Esophagus (tissue), 2 donors: ENCODE results near the gene BLACAT1. TPM values are rescaled to one million over a fixed set of nuclear protein-coding genes. Genes with fewer than 3 reads are reported as not detected.

Experiments used
- H3K27ac ChIP-seq, 2 donors: one replicate each; pipeline ENCODE4 v1.5.1; 2013; ENCODE audit warnings: low read depth in 2 of 2, mild to moderate bottlenecking in 2 of 2, inconsistent platforms in 1 of 2, low read length in 1 of 2, moderate library complexity in 1 of 2
- H3K27me3 ChIP-seq, 2 donors: one replicate each; pipeline ENCODE4 v1.6.1; 2013; ENCODE audit warnings: low read length in 2 of 2, control low read depth in 1 of 2, mild to moderate bottlenecking in 1 of 2; ENCODE audit not compliant: insufficient read depth in 2 of 2, control insufficient read depth in 1 of 2
- H3K36me3 ChIP-seq, 2 donors: one replicate each; pipeline ENCODE4 v1.6.1; 2013; ENCODE audit warnings: low read length in 1 of 2; ENCODE audit not compliant: control insufficient read depth in 2 of 2, insufficient read depth in 2 of 2
- H3K4me1 ChIP-seq, 2 donors: one replicate each; pipeline ENCODE4 v1.6.1; 2013; ENCODE audit warnings: low read length in 1 of 2; ENCODE audit not compliant: control insufficient read depth in 2 of 2, insufficient read depth in 2 of 2
- H3K4me3 ChIP-seq, 2 donors: one replicate each; pipeline ENCODE4 v1.5.1; 2013; ENCODE audit warnings: low read length in 2 of 2, mild to moderate bottlenecking in 2 of 2, low read depth in 1 of 2, moderate library complexity in 1 of 2
- H3K9me3 ChIP-seq, 2 donors: one replicate each; pipeline ENCODE4 v1.6.1; 2013; ENCODE audit warnings: mild to moderate bottlenecking in 2 of 2, low read depth in 1 of 2, low read length in 1 of 2, moderate library complexity in 1 of 2; ENCODE audit not compliant: control insufficient read depth in 2 of 2, insufficient read depth in 1 of 2
- WGBS, 2 donors: extraction: QIAGEN DNeasy Blood & Tissue Kit; methylation state at CpG; one replicate each; pipeline ENCODE4 v1.1.7; 2013; 5-methylcytosine and 5-hydroxymethylcytosine counted together
- polyA plus RNA-seq, 2 donors: library from polyadenylated mRNA; stranded (reverse); fragments of 200-250 nt; gene quantifications; one replicate each; pipeline ENCODE4 v1.2.3, GENCODE V29; 2013
- donor health status: healthy with polysubstance abuse.
- donor health status: Bipolar disorder and iron deficiency.

The BLACAT1 gene
- polyA plus RNA-seq, 2 donors, result 0.51 to 0.60 TPM

DNA sequence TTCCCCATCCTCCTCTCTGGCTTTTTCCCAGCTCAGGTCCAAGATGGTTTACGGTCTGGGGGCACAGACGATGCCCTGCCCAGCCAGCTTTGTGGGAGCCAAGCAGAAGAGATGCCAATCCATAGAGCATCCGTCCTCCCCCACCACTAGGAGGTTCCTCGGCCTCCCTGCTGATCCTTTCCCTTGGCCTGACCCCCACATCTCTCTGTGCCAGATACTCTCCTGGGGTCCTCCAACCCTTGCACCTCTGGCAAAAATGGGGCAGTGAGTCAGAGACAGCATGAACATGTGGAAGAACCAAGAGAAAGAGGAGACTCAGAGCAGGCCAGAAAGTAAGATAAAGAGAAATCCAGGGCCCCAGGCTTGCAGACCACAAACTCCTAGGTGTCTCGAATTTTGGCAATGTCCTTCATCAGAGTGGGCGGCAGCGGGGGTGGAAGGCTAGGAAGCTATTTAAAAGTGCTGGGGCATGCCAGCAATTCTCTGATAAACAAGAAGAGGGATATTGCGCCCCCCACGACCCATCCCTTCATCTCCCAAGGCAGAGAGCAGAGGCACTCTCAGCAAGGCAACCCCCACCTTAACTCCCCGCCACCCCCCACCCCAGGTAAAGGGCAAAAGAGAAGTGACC is 11.4 kb downstream of the BLACAT1 start:
- no peak overlapping the region for H3K27ac ChIP-seq
- H3K27me3 ChIP-seq, result no peaks in the 10 kb centered on the region
- WGBS, 2 donors, result 45 to 64% methylated on average over 10 of the region's 10 CpGs
- H3K36me3 ChIP-seq, result no peaks in the 10 kb centered on the region
- H3K4me3 ChIP-seq, result peak overlapping the region in 1 of 2 donors; percentile 5
- no peaks in the 10 kb centered on the region for H3K9me3 ChIP-seq
- peaks cover 18 to 20% of the 10 kb centered on the region in 2 donors for H3K4me1 ChIP-seq

DNA sequence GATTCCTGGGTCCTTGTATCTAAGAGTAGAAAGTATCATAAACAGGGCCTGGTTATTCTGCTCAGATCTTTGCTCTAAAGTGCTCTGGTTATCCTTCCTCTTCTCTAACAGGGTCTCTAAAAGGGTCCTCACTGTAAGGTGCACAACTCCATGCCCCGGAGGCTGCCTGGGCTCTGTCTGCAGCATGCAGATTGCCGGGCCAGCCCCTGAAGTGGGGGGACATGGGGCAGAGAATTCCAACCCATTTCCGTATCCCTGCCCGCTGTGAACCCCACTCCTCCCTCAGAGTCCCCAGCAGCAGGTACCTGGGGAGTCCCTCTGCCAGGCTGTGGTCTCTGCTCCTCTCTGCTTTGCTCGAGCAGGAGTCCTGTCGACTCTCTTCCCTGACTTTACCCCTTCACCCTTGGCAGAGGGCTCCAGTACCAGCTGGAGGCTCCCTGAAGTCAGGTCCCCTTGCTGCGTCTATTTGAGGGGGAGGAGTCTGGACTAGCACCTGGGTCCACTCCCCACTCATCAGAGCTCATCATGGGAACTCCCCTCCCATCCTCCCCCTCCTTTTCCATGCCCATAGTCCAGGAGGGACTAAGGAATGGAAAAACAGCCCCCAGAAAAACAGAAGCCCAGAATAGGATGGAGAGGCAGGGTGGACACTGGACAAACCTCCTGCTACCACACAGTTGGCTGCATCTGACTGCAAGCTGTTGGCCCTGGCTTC is 12.1 kb downstream of the BLACAT1 start:
- no peaks in the 10 kb centered on the region for H3K27me3 ChIP-seq
- no peaks in the 10 kb centered on the region for H3K9me3 ChIP-seq
- no peaks in the 10 kb centered on the region for H3K36me3 ChIP-seq
- no peak overlapping the region for H3K4me3 ChIP-seq
- 78 to 80% methylated on average over 7 of the region's 7 CpGs for WGBS, 2 donors
- peaks cover 15 to 18% of the 10 kb centered on the region in 2 donors for H3K4me1 ChIP-seq
- no peak overlapping the region for H3K27ac ChIP-seq

DNA sequence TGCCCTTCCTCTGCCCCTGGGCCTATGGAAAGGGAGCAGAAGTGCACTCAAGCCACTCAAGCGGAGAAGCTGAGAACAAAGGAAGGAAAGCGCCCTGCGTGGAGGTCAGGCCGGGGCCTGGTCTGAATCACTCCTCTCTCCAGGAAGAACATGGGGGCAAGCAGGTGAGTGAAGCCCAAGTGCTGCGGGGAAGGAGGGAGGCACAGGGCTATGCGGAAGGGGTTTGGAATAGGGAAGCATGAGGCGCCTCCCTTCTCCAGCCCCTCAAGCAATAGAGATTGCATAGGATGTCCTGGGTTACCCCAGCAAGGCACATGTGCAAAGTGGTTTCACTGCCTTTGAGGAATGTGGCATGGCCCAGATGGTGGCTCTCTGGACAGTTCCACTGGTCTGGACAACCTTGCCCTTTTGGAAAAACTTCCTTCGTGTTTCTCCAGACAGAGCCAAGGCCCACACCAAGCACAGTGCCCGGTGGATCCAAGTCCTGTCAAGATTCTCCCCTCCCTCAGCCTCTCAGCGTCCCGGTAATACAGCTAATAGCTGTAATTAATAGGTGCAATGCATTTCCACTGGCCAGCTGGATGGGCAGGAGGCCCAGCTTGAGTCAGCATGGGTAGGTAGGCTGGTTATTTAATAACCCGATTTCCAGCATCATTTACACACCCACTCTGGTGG is 13.7 kb downstream of the BLACAT1 start:
- no peaks in the 10 kb centered on the region for H3K36me3 ChIP-seq
- peaks cover 2 to 16% of the 10 kb centered on the region in 2 donors for H3K4me1 ChIP-seq
- peak overlapping the region in 1 of 2 donors; percentile 53 for H3K27ac ChIP-seq
- no peaks in the 10 kb centered on the region for H3K27me3 ChIP-seq
- no peak overlapping the region for H3K4me3 ChIP-seq
- 75 to 76% methylated on average over 12 of the region's 12 CpGs for WGBS, 2 donors
- H3K9me3 ChIP-seq, result no peaks in the 10 kb centered on the region

DNA sequence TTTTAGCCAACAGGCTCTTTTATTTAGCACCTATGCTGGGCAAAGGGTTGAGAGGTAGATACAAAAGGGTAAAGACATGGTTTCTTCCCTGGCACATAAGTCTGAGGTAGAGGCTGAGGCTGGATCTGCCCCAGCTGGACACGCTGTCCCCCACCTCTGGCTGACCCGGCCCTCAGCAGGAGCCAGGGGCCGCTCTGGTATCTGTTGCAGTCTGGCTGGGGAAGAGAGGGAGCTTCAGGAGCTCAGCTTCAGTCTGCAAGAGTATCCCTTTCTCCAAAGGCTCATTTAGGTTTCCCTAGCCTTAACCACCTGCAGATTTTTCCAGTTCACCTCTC is 14.2 kb downstream of the BLACAT1 start:
- no peaks in the 10 kb centered on the region for H3K36me3 ChIP-seq
- H3K9me3 ChIP-seq, result no peaks in the 10 kb centered on the region
- 93 to 94% methylated on average over 3 of the region's 3 CpGs for WGBS, 2 donors
- peaks cover 2 to 16% of the 10 kb centered on the region in 2 donors for H3K4me1 ChIP-seq
- no peaks in the 10 kb centered on the region for H3K27me3 ChIP-seq
- H3K27ac ChIP-seq, result peak overlapping the region; percentile 30 to 53
- H3K4me3 ChIP-seq, result no peak overlapping the region

DNA sequence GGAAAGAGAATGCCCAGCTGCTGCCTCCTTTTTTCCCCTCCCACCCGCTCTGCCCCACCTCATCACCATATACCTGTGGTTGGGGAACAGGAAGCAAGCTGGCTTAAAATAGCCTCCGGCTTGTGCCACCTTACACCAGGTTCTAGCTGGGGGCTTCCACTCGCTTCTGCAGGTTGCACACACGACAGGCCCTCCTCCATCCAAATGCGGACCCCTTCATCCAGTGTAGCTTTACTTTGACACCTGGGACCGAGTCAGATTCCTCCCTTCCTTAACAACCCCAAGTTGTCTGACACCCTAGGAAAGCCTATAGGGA is 14.6 kb downstream of the BLACAT1 start:
- peak overlapping the region; percentile 30 to 53 for H3K27ac ChIP-seq
- H3K9me3 ChIP-seq, result no peaks in the 10 kb centered on the region
- no peaks in the 10 kb centered on the region for H3K36me3 ChIP-seq
- H3K4me1 ChIP-seq, result peaks cover 2 to 13% of the 10 kb centered on the region in 2 donors
- H3K4me3 ChIP-seq, result no peak overlapping the region
- 59 to 65% methylated on average over 6 of the region's 6 CpGs for WGBS, 2 donors
- no peaks in the 10 kb centered on the region for H3K27me3 ChIP-seq

DNA sequence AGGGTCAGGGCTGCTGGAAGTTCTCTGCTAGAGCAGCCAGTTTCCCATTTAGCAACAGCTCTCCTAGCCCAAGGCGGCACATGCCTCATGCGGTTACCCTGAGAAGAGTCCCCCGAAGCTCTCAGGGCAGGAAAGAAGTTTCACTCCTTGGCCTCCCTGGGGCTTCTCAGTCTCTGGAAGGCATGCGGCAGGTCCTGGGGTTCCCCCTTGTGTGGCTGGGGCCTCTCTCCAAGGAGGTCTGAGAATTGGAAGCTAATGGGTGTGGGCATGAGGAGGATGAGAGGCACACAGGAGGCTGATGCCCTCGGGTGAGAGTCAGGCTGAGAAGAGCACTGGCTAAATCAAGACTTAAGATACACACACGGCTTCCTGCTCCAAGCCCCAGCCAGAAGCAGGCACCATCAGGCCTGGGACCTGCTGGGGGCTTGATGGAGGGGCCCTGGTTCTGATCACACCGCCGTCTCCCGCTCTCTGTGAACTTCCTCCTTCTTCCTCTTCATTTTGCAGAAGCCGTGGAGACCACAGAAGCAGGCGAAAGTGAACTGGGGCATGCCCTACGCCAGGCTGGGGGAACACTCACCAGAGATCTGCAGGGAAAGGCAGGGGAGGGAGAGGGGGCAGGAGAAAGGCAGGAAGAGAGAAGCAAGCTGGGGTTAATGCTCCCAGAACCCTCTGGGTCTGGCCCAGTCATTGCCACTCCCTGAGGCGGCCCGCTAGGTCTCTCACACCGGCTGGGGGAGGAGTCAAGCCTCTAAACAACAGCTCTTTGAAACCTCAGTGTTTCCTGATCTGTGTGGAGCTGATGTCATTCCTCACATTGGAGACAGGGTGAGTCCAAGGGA is 15.1 kb downstream of the BLACAT1 start:
- H3K27me3 ChIP-seq, result no peaks in the 10 kb centered on the region
- no peaks in the 10 kb centered on the region for H3K36me3 ChIP-seq
- H3K4me3 ChIP-seq, result no peak overlapping the region
- H3K9me3 ChIP-seq, result no peaks in the 10 kb centered on the region
- H3K27ac ChIP-seq, result peak overlapping the region in 1 of 2 donors; percentile 10
- peaks cover 2 to 13% of the 10 kb centered on the region in 2 donors for H3K4me1 ChIP-seq
- WGBS, 2 donors, result 50 to 55% methylated on average over 15 of the region's 15 CpGs

DNA sequence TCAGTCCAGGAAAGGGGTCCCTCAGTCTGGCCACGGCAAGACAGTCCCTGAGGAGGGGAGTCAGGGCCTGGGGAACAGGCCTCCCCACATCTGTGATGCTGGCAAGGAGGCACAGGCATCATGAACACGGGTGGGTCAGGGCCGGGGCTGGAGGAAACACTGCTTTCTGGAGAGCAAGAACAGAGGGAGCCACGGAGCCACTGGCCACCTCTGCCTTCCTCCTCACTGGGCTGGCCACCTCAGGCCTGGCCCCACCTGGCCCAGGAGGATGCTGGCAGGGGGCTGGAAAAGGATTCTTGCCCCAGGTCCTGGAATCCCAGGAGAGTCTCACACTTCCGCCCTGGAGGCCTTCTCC is 15.7 kb downstream of the BLACAT1 start:
- Histone ChIP-seq H3K27ac (no peak overlapping the region), H3K27me3 (no peaks in the 10 kb centered on the region), H3K4me3 (no peak overlapping the region), H3K36me3 (no peaks in the 10 kb centered on the region), H3K9me3 (no peaks in the 10 kb centered on the region), H3K4me1 (peaks cover 2 to 13% of the 10 kb centered on the region in 2 donors)
- 80 to 86% methylated on average over 5 of the region's 5 CpGs for WGBS, 2 donors

DNA sequence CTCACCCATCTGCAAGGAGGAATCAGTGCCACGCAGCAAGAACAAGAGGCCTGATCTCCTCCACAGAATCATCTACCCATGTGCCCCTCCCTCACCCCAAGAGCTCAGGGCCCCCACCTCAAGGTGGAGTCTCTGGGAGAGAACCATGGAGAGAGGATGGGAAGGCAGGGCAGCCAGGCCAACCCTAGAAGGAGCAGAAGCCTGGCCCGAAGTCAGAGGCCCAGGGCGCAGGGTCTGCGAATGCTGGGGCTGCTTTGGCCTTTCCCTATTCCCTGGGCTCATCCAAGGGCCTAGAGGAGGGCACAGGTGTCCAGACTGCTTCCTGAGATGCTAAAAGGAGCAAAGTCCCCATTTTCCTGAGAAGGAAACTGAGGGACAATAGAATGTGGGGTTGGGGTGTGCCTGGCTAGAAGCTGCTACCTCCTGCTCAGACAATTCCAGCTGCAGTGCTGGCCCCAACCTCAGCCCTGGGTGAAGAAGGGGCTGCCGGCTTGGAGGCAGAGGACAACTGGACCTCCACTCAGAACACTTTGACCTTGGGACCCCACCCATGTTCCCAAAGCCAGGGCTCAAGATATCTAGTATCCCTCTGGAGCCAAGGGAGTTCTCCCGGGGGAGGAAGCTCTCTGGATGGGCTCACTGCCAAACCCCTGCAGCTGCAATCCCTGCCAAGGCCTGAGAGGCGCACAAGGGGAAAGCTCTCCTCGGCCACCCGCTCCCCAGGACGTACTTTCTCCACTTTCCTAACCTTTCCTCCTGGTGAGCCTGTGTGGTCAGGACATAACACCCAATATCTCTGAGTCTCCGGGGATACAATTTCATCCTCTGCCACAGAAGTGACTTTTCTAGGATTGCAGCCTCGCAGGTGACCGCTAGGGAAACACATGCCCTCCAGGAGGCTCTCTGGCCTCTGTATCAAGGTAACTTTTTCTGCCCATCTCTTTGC is 17.4 kb downstream of the BLACAT1 start:
- WGBS, 2 donors, result 57 to 59% methylated on average over 13 of the region's 13 CpGs
- Histone ChIP-seq H3K27me3 (no peaks in the 10 kb centered on the region), H3K4me3 (no peak overlapping the region), H3K27ac (no peak overlapping the region), H3K36me3 (no peaks in the 10 kb centered on the region), H3K4me1 (peaks cover 2 to 10% of the 10 kb centered on the region in 2 donors), H3K9me3 (no peaks in the 10 kb centered on the region)

DNA sequence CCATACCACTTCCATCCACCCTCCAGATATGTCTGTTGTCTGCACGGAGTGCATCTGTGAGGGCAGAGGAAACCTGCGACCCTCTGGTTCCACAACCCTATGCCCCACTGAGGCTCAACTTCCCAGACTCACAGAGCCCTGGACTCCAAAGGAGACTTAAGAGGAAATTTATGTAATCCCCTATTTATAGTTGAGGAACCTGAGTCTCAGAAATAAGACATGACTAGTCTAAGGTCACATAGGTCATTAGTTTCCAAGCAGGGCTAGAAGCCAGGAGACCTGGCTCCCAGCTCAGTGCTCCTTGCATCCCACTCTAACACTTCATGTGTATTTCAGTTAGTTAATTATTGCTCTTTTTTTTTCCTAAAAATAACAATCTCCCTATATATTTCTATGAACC is 18.3 kb downstream of the BLACAT1 start:
- H3K4me1 ChIP-seq, result peaks cover 2 to 10% of the 10 kb centered on the region in 2 donors
- no peak overlapping the region for H3K4me3 ChIP-seq
- H3K27ac ChIP-seq, result no peak overlapping the region
- H3K27me3 ChIP-seq, result no peaks in the 10 kb centered on the region
- WGBS, 2 donors, result 95 to 98% methylated on average over 2 of the region's 2 CpGs
- no peaks in the 10 kb centered on the region for H3K9me3 ChIP-seq
- no peaks in the 10 kb centered on the region for H3K36me3 ChIP-seq
